NCI-H2196 (cell line): ENCODE data around the gene KLK11.

Experiments used
- DNase-seq: peaks from one replicate; lab custom pipeline; 2025; ENCODE audit not compliant: unreplicated experiment; lab: John Stamatoyannopoulos, UW

The KLK11 gene

GRCh38 chr19:51026554-51026831, at the start of gene KLK11:
TSS of gene KLK11 (minus strand) at chr19:51026616. CDS start at chr19:51025631, 985 bp downstream.
- peak; percentile 79 for DNase-seq

- DNase-seq: no peak
These were observed 49.6 kb upstream of the KLK11 start for GRCh38 chr19:51075998-51076397.

- DNase-seq: peak; percentile 20
These were observed 44.6 kb upstream of the KLK11 start for GRCh38 chr19:51071095-51071405.

- DNase-seq: no peak
These were observed 44.1 kb upstream of the KLK11 start for GRCh38 chr19:51070334-51071094.

GRCh38 chr19:51066393-51067186, 40.2 kb upstream of the KLK11 start:
- no peak for DNase-seq

GRCh38 chr19:51065221-51065960, 39.0 kb upstream of the KLK11 start:
- DNase-seq: no peak

- DNase-seq: no peak
These were observed 38.3 kb upstream of the KLK11 start, which contains the start of gene KLK13 for GRCh38 chr19:51064534-51065220. TSS of gene KLK13 (minus strand) at chr19:51065092. CDS start at chr19:51065067, 25 bp downstream.

- no peak for DNase-seq
These were observed 37.2 kb upstream of the KLK11 start for GRCh38 chr19:51063664-51064063.

- no peak for DNase-seq
These were observed 34.6 kb upstream of the KLK11 start for GRCh38 chr19:51060973-51061372.

- no peak for DNase-seq
These were observed 33.9 kb upstream of the KLK11 start for GRCh38 chr19:51060336-51060735.

- no peak for DNase-seq
These were observed 33.3 kb upstream of the KLK11 start for GRCh38 chr19:51059715-51060114.

- no peak for DNase-seq
These were observed 29.4 kb upstream of the KLK11 start for GRCh38 chr19:51055866-51056265.

- peak; percentile 61 for DNase-seq
These were observed 20.6 kb upstream of the KLK11 start for GRCh38 chr19:51047031-51047335.

GRCh38 chr19:51044327-51044726, 17.9 kb upstream of the KLK11 start:
- no peak for DNase-seq

- no peak for DNase-seq
These were observed 17.1 kb upstream of the KLK11 start for GRCh38 chr19:51043497-51043896.

- no peak for DNase-seq
These were observed 13.7 kb upstream of the KLK11 start for GRCh38 chr19:51040151-51040550.

GRCh38 chr19:51036519-51036918, 10.1 kb upstream of the KLK11 start:
- no peak for DNase-seq

- peak; percentile 53 for DNase-seq
These were observed 8.3 kb upstream of the KLK11 start, which contains the start of gene KLK12 for GRCh38 chr19:51034704-51035103. TSS of gene KLK12 (minus strand) at chr19:51035002. CDS start at chr19:51034621, 381 bp downstream.

GRCh38 chr19:51031880-51032225, 5.4 kb upstream of the KLK11 start:
- no peak for DNase-seq

GRCh38 chr19:51031220-51031879, 4.9 kb upstream of the KLK11 start:
- no peak for DNase-seq

- DNase-seq: no peak
These were observed 4.2 kb upstream of the KLK11 start for GRCh38 chr19:51030631-51031030.
